ENCODE results near the gene CD3E.

CD3E gene

DNA sequence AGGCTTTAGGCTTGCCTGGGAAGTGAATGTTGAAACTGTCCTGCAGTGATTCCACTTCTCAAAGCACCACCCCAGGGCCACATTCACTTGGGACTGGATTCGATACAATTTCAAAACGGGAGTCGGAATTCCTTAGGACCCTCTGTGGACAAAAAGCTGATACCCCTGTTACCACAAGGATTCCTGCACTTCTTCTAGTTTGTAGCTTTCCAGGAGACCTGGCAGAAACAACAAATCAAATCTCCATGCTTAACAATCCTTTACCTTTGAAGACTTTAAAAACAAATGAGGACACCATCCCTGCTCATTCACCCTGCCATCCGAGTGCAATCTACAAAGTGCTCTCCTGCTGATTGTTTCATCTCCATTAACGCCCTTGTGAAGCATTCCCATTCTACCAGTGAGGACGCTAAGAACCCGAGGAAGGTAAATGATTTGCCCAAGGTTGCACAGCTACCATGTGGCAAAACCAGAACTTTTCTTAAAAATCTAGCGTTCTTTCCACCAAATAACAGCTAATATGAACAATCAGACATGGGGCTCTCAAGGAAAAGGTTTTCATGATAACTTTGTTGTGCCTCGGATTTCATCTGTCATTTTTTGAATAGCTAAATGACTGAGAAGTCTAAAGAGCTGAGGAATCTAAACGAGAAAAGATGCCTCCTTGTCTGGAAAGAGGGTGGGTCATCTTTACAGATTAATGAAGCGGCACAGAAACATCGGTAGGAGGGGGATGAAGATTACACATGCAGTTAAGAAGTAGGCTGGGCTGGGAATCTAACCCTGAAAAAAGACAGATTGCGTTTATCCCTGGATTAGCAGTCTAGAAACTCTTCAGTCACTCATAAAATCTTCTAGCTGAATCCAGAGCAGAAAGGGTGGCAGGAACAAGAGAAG, 39.7 kb upstream of the CD3E start:
- H3K9ac ChIP-seq (ENCODE audit: insufficient read length, low read depth): peak overlapping the region; percentile 75
- H3K36me3 ChIP-seq (ENCODE audit: insufficient read depth, insufficient read length, low read length): no peaks in the 10 kb centered on the region
- peaks cover 35% of the 10 kb centered on the region for H3K27me3 ChIP-seq (ENCODE audit: insufficient read depth, insufficient read length)
- H3K4me3 ChIP-seq (ENCODE audit: insufficient read length, low read depth): peak overlapping the region; percentile 37
- H3K4me1 ChIP-seq (ENCODE audit: insufficient read depth, insufficient read length): peaks cover 4% of the 10 kb centered on the region
- peak; percentile 32 for DNase-seq (ENCODE audit: low read depth, low spot score)
- no peak for TF ChIP-seq YY1 (IDR thresholded peaks at IDR 0.05; ENCODE audit: insufficient read depth, insufficient read length)
- TF ChIP-seq SUZ12 (IDR thresholded peaks at IDR 0.05; ENCODE audit: extremely low read depth, insufficient read depth, insufficient read length): no peak
- no peak for TF ChIP-seq ZNF274 (IDR thresholded peaks at IDR 0.05; ENCODE audit: low read depth, low read length)
- H3K9me3 ChIP-seq (ENCODE audit: insufficient read depth, low read length): no peaks in the 10 kb centered on the region

GRCh38 chr11:118265954-118266353, 38.6 kb upstream of the CD3E start:
- H3K27me3 ChIP-seq (ENCODE audit: insufficient read depth, insufficient read length): peaks cover 35% of the 10 kb centered on the region
- DNase-seq (ENCODE audit: low read depth, low spot score): no peak

DNA sequence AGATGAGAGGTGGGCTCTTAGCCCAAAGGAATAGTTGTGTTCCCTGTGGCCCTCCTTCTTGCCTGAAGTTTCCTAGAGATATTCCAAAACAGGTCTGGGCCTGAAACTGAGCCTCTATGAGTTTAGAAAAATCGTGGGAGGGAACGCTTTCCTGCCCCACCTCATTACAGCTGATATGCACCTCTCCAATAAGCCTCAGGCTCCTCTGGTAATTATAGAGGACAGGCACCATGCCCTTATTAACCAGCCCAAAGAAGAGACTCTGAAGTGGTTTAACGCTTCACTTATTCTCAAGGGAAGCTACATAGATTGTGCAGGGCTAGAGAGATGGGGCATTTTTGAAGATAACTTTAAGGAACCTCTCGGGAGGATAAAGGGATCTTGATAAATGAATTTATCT, 37.0 kb upstream of the CD3E start:
- Histone ChIP-seq H3K4me1 (ENCODE audit: insufficient read depth, insufficient read length) (peaks cover 4% of the 10 kb centered on the region), H3K36me3 (ENCODE audit: insufficient read depth, insufficient read length, low read length) (no peaks in the 10 kb centered on the region), H3K27me3 (ENCODE audit: insufficient read depth, insufficient read length) (peaks cover 30% of the 10 kb centered on the region), H3K9me3 (ENCODE audit: insufficient read depth, low read length) (no peaks in the 10 kb centered on the region), H3K4me3 (ENCODE audit: insufficient read length, low read depth) (no peak overlapping the region), H3K9ac (ENCODE audit: insufficient read length, low read depth) (no peak overlapping the region)
- TF ChIP-seq ZNF274 (IDR thresholded peaks at IDR 0.05; ENCODE audit: low read depth, low read length) (no peak), YY1 (IDR thresholded peaks at IDR 0.05; ENCODE audit: insufficient read depth, insufficient read length) (no peak), SUZ12 (IDR thresholded peaks at IDR 0.05; ENCODE audit: extremely low read depth, insufficient read depth, insufficient read length) (no peak)
- DNase-seq (ENCODE audit: low read depth, low spot score): no peak

More at GRCh38 chr11:118265954-118266353, 38.6 kb upstream of the CD3E start:
- Histone ChIP-seq H3K36me3 (ENCODE audit: insufficient read depth, insufficient read length, low read length) (no peaks in the 10 kb centered on the region), H3K9ac (ENCODE audit: insufficient read length, low read depth) (no peak overlapping the region), H3K9me3 (ENCODE audit: insufficient read depth, low read length) (no peaks in the 10 kb centered on the region), H3K4me1 (ENCODE audit: insufficient read depth, insufficient read length) (peaks cover 4% of the 10 kb centered on the region), H3K4me3 (ENCODE audit: insufficient read length, low read depth) (no peak overlapping the region)
- TF ChIP-seq YY1 (IDR thresholded peaks at IDR 0.05; ENCODE audit: insufficient read depth, insufficient read length): no peak

GRCh38 chr11:118272001-118272400, 32.5 kb upstream of the CD3E start:
- no peak for TF ChIP-seq SUZ12 (IDR thresholded peaks at IDR 0.05; ENCODE audit: extremely low read depth, insufficient read depth, insufficient read length)
- no peak for TF ChIP-seq YY1 (IDR thresholded peaks at IDR 0.05; ENCODE audit: insufficient read depth, insufficient read length)
- TF ChIP-seq ZNF274 (IDR thresholded peaks at IDR 0.05; ENCODE audit: low read depth, low read length): no peak
- DNase-seq (ENCODE audit: low read depth, low spot score): no peak
- peaks cover 7% of the 10 kb centered on the region for H3K27me3 ChIP-seq (ENCODE audit: insufficient read depth, insufficient read length)
- no peak overlapping the region for H3K9ac ChIP-seq (ENCODE audit: insufficient read length, low read depth)
- no peaks in the 10 kb centered on the region for H3K36me3 ChIP-seq (ENCODE audit: insufficient read depth, insufficient read length, low read length)
- H3K4me1 ChIP-seq (ENCODE audit: insufficient read depth, insufficient read length): no peaks in the 10 kb centered on the region
- H3K4me3 ChIP-seq (ENCODE audit: insufficient read length, low read depth): no peak overlapping the region
- no peaks in the 10 kb centered on the region for H3K9me3 ChIP-seq (ENCODE audit: insufficient read depth, low read length)

DNA sequence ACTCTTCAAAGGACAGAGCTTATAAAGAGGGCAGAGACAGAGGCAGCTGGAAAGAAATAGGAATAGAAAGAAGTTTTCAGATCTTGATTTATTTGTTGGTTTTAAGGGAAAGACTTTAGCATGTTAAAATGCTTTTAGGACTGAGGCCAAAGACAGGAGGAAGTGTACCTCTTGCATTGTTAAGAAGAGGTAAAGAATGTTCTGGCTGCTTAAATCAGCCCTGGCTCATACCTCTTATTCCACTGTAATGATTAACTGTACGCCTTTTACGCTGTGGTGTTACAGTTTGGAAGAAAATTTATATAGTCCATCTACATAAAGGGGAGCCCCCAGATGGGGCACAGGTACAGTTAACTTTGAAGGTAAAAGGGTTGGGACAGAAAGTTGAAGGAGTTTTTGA, 30.3 kb upstream of the CD3E start:
- Histone ChIP-seq H3K36me3 (ENCODE audit: insufficient read depth, insufficient read length, low read length) (no peaks in the 10 kb centered on the region), H3K9me3 (ENCODE audit: insufficient read depth, low read length) (no peaks in the 10 kb centered on the region), H3K27me3 (ENCODE audit: insufficient read depth, insufficient read length) (no peaks in the 10 kb centered on the region), H3K4me3 (ENCODE audit: insufficient read length, low read depth) (no peak overlapping the region), H3K4me1 (ENCODE audit: insufficient read depth, insufficient read length) (no peaks in the 10 kb centered on the region), H3K9ac (ENCODE audit: insufficient read length, low read depth) (no peak overlapping the region)
- TF ChIP-seq YY1 (IDR thresholded peaks at IDR 0.05; ENCODE audit: insufficient read depth, insufficient read length) (no peak), SUZ12 (IDR thresholded peaks at IDR 0.05; ENCODE audit: extremely low read depth, insufficient read depth, insufficient read length) (no peak), ZNF274 (IDR thresholded peaks at IDR 0.05; ENCODE audit: low read depth, low read length) (no peak)
- no peak for DNase-seq (ENCODE audit: low read depth, low spot score)

DNA sequence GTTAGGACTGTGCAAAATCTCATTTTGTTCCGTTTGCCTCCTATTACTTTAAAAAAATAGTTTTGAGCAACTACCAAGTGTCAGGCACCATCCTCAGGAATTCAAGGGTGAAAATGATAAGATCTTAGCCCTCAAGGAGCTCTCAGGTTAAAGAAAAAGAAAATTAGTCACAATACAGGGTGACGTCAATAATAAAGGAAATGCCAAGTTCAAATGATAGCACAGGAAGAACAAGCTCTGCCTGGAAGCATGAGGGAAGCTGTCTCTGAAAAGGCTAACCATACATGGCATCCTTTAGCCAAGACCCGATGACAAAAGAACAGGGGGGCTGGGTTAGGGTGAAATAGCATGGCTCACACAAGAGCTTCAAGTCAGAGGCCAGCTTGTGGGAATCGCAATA, 29.4 kb upstream of the CD3E start:
- no peak for DNase-seq (ENCODE audit: low read depth, low spot score)
- no peaks in the 10 kb centered on the region for H3K27me3 ChIP-seq (ENCODE audit: insufficient read depth, insufficient read length)
- TF ChIP-seq SUZ12 (IDR thresholded peaks at IDR 0.05; ENCODE audit: extremely low read depth, insufficient read depth, insufficient read length) (no peak), ZNF274 (IDR thresholded peaks at IDR 0.05; ENCODE audit: low read depth, low read length) (no peak), YY1 (IDR thresholded peaks at IDR 0.05; ENCODE audit: insufficient read depth, insufficient read length) (no peak)
- no peak overlapping the region for H3K4me3 ChIP-seq (ENCODE audit: insufficient read length, low read depth)
- H3K9me3 ChIP-seq (ENCODE audit: insufficient read depth, low read length): no peaks in the 10 kb centered on the region
- no peaks in the 10 kb centered on the region for H3K36me3 ChIP-seq (ENCODE audit: insufficient read depth, insufficient read length, low read length)
- no peak overlapping the region for H3K9ac ChIP-seq (ENCODE audit: insufficient read length, low read depth)
- H3K4me1 ChIP-seq (ENCODE audit: insufficient read depth, insufficient read length): no peaks in the 10 kb centered on the region

- no peaks in the 10 kb centered on the region for H3K4me1 ChIP-seq (ENCODE audit: insufficient read depth, insufficient read length)
- H3K4me3 ChIP-seq (ENCODE audit: insufficient read length, low read depth): no peak overlapping the region
- no peak for DNase-seq (ENCODE audit: low read depth, low spot score)
- H3K9me3 ChIP-seq (ENCODE audit: insufficient read depth, low read length): no peaks in the 10 kb centered on the region
- no peak overlapping the region for H3K9ac ChIP-seq (ENCODE audit: insufficient read length, low read depth)
- no peaks in the 10 kb centered on the region for H3K27me3 ChIP-seq (ENCODE audit: insufficient read depth, insufficient read length)
- TF ChIP-seq YY1 (IDR thresholded peaks at IDR 0.05; ENCODE audit: insufficient read depth, insufficient read length): no peak
- no peak for TF ChIP-seq SUZ12 (IDR thresholded peaks at IDR 0.05; ENCODE audit: extremely low read depth, insufficient read depth, insufficient read length)
- TF ChIP-seq ZNF274 (IDR thresholded peaks at IDR 0.05; ENCODE audit: low read depth, low read length): no peak
- no peaks in the 10 kb centered on the region for H3K36me3 ChIP-seq (ENCODE audit: insufficient read depth, insufficient read length, low read length)
These were observed 28.1 kb upstream of the CD3E start for GRCh38 chr11:118276422-118276821.
